Mucosa of rectum (tissue), 2 donors: ENCODE measurements around the gene CHCHD10.

Experiments used
- H3K27ac ChIP-seq, 2 donors: one replicate each; pipeline ENCODE4 v1.7.0; 2013; ENCODE audit warnings: inconsistent platforms in 2 of 2, low read depth in 2 of 2, low read length in 2 of 2
- H3K27me3 ChIP-seq, 2 donors: one replicate each; pipeline ENCODE4 v1.7.0; 2013; ENCODE audit warnings: low read length in 2 of 2; ENCODE audit not compliant: control insufficient read depth in 2 of 2, insufficient read depth in 2 of 2
- H3K36me3 ChIP-seq, 2 donors: one replicate each; pipeline ENCODE4 v1.7.0; 2013; ENCODE audit warnings: low read length in 2 of 2; ENCODE audit not compliant: control insufficient read depth in 2 of 2, insufficient read depth in 2 of 2
- H3K4me1 ChIP-seq, 2 donors: one replicate each; pipeline ENCODE4 v1.7.0; 2013; ENCODE audit warnings: low read length in 2 of 2, mild to moderate bottlenecking in 1 of 2; ENCODE audit not compliant: control insufficient read depth in 2 of 2, insufficient read depth in 2 of 2
- H3K4me3 ChIP-seq, 2 donors: one replicate each; pipeline ENCODE4 v1.7.0; 2013; ENCODE audit warnings: low read length in 2 of 2
- H3K9ac ChIP-seq, 2 donors: one replicate each; pipeline ENCODE4 v1.7.0; 2013; ENCODE audit warnings: low read length in 2 of 2, low read depth in 1 of 2, mild to moderate bottlenecking in 1 of 2
- H3K9me3 ChIP-seq, 2 donors: one replicate each; pipeline ENCODE4 v1.7.0; 2013; ENCODE audit warnings: low read length in 2 of 2; ENCODE audit not compliant: control insufficient read depth in 2 of 2
- donor health status: healthy.
- donor health status: Normal muscosa, but diverticular disease.

Gene CHCHD10

GRCh38 chr22:23759566-23759965 lies 8.2 kb downstream of the CHCHD10 start:
- Histone ChIP-seq H3K4me1 (peaks cover 0 to 2% of the 10 kb centered on the region in 2 donors), H3K27me3 (no peaks in the 10 kb centered on the region), H3K36me3 (peaks cover 0 to 8% of the 10 kb centered on the region in 2 donors), H3K9ac (no peak overlapping the region), H3K9me3 (no peaks in the 10 kb centered on the region), H3K4me3 (no peak overlapping the region), H3K27ac (no peak overlapping the region)

- Histone ChIP-seq H3K27me3 (no peaks in the 10 kb centered on the region), H3K36me3 (no peaks in the 10 kb centered on the region), H3K4me3 (no peak overlapping the region), H3K4me1 (no peaks in the 10 kb centered on the region), H3K27ac (no peak overlapping the region), H3K9ac (no peak overlapping the region), H3K9me3 (no peaks in the 10 kb centered on the region)
These were observed 10.9 kb downstream of the CHCHD10 start for GRCh38 chr22:23756891-23757290.

- Histone ChIP-seq H3K27ac (no peak overlapping the region), H3K27me3 (no peaks in the 10 kb centered on the region), H3K9ac (no peak overlapping the region), H3K36me3 (no peaks in the 10 kb centered on the region), H3K4me1 (peaks cover 0 to 2% of the 10 kb centered on the region in 2 donors), H3K9me3 (no peaks in the 10 kb centered on the region), H3K4me3 (no peak overlapping the region)
These were observed 12.1 kb downstream of the CHCHD10 start for GRCh38 chr22:23755711-23756110.

GRCh38 chr22:23754980-23755636 lies 12.7 kb downstream of the CHCHD10 start:
- Histone ChIP-seq H3K9me3 (no peaks in the 10 kb centered on the region), H3K4me1 (peaks cover 1 to 7% of the 10 kb centered on the region in 2 donors), H3K27me3 (no peaks in the 10 kb centered on the region), H3K27ac (no peak overlapping the region), H3K9ac (no peak overlapping the region), H3K4me3 (no peak overlapping the region), H3K36me3 (no peaks in the 10 kb centered on the region)

DNA sequence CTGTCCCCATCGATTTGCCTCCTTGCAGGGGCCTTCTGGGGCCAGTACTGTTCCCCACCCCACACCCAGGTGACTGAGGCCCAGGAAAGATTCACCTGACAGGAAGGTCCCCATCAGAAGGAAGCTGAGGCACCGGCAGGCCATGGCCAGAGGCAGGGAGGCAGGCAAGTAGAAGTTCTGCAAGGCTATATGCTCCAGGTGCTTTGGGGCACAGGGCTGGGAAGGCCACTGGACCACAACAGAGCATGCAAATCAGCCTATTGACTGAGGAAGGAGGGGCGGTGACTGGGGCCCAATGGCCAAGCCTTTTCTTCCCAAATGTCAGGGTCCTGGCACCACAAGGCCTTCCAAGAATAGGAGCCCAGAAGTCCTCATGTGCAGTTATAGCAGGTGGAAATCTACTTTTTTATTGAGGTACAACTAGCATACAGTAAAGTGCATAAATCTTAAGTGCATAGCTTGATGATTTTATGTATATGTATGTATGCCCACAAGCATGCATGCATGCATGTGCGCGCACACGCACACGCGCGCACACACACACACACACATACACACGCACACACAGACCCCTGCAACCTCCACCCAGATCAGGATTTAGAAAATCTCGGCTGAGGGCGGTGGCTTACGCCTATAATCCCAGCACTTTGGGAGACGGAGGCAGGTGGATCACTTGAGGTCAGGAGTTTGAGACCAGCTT lies 13.4 kb downstream of the CHCHD10 start, which contains the start of gene VPREB3:
TSS of gene VPREB3 (minus strand) at position 206 of the 700 bp plus-strand sequence. CDS start at position 144, 62 bp downstream.
- Histone ChIP-seq H3K4me1 (peaks cover 4 to 7% of the 10 kb centered on the region in 2 donors), H3K27ac (no peak within 1 kb of the TSS), H3K9me3 (no peaks in the 10 kb centered on the region), H3K9ac (no peak within 1 kb of the TSS), H3K36me3 (no peaks in the 10 kb centered on the region), H3K4me3 (peak within 1 kb of the TSS in 1 of 2 donors; percentile 13), H3K27me3 (no peaks in the 10 kb centered on the region)

DNA sequence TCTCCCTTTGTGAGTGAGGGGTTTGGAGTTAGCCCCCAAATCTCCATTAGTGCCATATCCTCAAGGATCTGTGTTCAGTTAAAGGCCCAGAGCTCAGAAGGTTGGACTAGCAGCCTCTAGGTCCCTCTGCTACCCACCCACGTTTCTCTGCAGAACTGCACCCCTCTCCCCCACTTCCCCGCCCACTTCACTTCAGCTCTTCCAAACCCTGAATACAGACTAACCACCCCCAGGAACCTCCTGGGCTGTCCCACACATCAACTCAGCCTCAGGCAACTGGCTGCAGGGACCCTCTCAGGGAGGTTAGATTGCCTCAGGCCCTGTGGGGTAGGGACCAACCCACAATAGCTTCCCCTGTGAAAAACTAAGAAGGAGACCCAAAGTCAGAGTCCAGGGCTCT lies 14.4 kb downstream of the CHCHD10 start:
- H3K36me3 ChIP-seq, result no peaks in the 10 kb centered on the region
- peaks cover 4 to 7% of the 10 kb centered on the region in 2 donors for H3K4me1 ChIP-seq
- H3K27me3 ChIP-seq, result no peaks in the 10 kb centered on the region
- H3K9ac ChIP-seq, result no peak overlapping the region
- no peaks in the 10 kb centered on the region for H3K9me3 ChIP-seq
- H3K27ac ChIP-seq, result no peak overlapping the region
- peak overlapping the region in 1 of 2 donors; percentile 13 for H3K4me3 ChIP-seq

DNA sequence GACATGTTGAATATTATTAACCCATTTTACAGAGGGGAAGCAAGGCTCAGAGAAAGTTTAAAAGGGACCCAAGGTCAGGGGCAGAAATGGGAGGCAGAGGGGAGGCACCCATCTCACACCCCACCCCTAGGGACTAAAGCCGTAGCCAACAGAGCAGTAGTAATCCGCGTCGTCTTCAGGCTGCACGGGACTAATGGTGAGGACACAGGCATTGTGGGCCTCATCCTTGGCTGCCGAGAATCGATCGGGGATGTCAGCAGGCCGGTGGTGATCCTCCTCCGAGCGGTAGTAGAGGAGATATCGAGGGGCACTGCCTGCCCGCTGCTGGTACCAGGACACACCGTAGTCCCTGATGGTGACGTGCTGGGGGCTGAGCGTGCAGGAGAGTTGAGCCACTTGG lies 15.0 kb downstream of the CHCHD10 start:
- Histone ChIP-seq H3K9ac (no peak overlapping the region), H3K4me3 (peak overlapping the region in 1 of 2 donors; percentile 13), H3K36me3 (no peaks in the 10 kb centered on the region), H3K27ac (no peak overlapping the region), H3K27me3 (no peaks in the 10 kb centered on the region), H3K4me1 (peaks cover 4 to 7% of the 10 kb centered on the region in 2 donors), H3K9me3 (no peaks in the 10 kb centered on the region)

GRCh38 chr22:23752090-23752691 lies 15.6 kb downstream of the CHCHD10 start:
- Histone ChIP-seq H3K27me3 (no peaks in the 10 kb centered on the region), H3K36me3 (no peaks in the 10 kb centered on the region), H3K9ac (peak overlapping the region in 1 of 2 donors; percentile 95), H3K4me3 (peak overlapping the region; percentile 81 to 89), H3K9me3 (no peaks in the 10 kb centered on the region), H3K4me1 (peaks cover 4 to 7% of the 10 kb centered on the region in 2 donors), H3K27ac (peak overlapping the region in 1 of 2 donors; percentile 88)

GRCh38 chr22:23751441-23751996 lies 16.3 kb downstream of the CHCHD10 start:
- Histone ChIP-seq H3K9me3 (no peaks in the 10 kb centered on the region), H3K27me3 (no peaks in the 10 kb centered on the region), H3K4me1 (peaks cover 4 to 7% of the 10 kb centered on the region in 2 donors), H3K36me3 (no peaks in the 10 kb centered on the region), H3K4me3 (peak overlapping the region; percentile 81 to 89), H3K9ac (peak overlapping the region; percentile 72 to 95), H3K27ac (peak overlapping the region; percentile 88 to 97)
